Kidney epithelial cell (primary cell): ENCODE measurements around the gene CGREF1. TPM values are rescaled to one million over a fixed set of nuclear protein-coding genes. Genes with fewer than 3 reads are reported as not detected.
"Not testable (repeated sequence)": the region's sequence is repeated elsewhere in the genome, so short reads cannot be mapped to it uniquely, and the experiment has no call there.

Source experiments
- DNase-seq: peaks from one replicate; pipeline ENCODE4 v3.0.0-alpha.2; 2010; ENCODE audit warnings: low read depth
- H3K27me3 ChIP-seq: 2 replicates; pipeline ENCODE4 v1.6.0; 2011; ENCODE audit warnings: low read length; ENCODE audit not compliant: control insufficient read depth, insufficient read depth
- H3K36me3 ChIP-seq: 2 replicates; pipeline ENCODE4 v1.5.1; 2011; ENCODE audit warnings: low read length; ENCODE audit not compliant: control insufficient read depth, insufficient read depth
- H3K4me3 ChIP-seq: 2 replicates; pipeline ENCODE4 v1.5.1; 2011; ENCODE audit warnings: low read depth, mild to moderate bottlenecking, control low read depth, low read length
- CTCF ChIP-seq: IDR thresholded peaks from 2 replicates; pipeline ENCODE4 v1.5.1; 2011; ENCODE audit warnings: mild to moderate bottlenecking, moderate library complexity, low read length, control low read depth, inconsistent platforms; ENCODE audit not compliant: insufficient read depth, poor library complexity, severe bottlenecking
- total RNA-seq: library from RNA; depleted of rRNA; stranded (reverse); fragments of >200 nt; gene quantifications from 2 replicates; pipeline ENCODE4 v1.2.3, GENCODE V29; 2015

CGREF1 gene
- total RNA-seq, 1 donor from 2014 or later, result 1.8 TPM

DNA sequence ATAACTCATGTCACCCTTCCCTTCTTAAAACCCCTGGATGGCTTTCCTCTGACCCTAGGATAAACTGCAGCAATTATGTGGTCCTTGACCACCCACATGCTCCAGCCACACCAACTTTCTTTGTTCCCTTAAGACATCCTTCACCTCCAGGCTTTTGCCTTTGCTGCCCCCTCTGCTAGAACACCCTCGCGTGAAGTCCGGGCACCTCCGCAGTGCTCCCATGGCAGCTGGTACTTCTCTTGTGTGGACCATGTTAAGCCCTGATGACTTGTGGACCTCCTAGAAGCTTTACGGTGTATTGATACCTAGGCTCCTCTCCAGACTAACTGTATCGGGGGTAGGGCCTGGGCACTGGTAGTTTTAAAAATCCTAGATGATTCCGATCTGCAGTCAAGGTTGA, 3.9 kb upstream of the CGREF1 start:
- Histone ChIP-seq H3K4me3 (no peak overlapping the region), H3K27me3 (peaks cover 38% of the 10 kb centered on the region), H3K36me3 (no peaks in the 10 kb centered on the region)
- no peak for DNase-seq
- no peak for TF ChIP-seq CTCF

DNA sequence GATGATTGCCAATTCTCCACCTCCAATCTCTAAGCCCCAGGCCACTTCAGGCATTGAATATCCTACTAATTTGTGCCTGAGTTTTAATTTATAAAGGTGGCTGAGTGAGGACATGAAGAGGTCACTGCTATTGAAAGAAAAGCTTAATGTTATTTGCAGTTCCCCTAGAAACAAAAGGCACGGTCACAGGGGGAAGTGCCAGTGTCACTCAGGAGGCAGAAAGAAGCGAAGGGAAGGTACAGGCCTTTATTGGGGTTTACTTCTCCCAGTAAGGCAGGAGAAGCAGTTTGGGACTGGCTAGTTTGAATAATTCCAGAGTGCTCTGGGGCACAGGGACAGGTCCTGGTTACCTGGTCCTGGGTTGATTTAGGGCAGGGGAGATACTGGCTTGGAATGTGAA, 3.0 kb upstream of the CGREF1 start:
- no peak for DNase-seq
- H3K36me3 ChIP-seq, result no peaks in the 10 kb centered on the region
- H3K27me3 ChIP-seq, result peaks cover 39% of the 10 kb centered on the region
- H3K4me3 ChIP-seq, result no peak overlapping the region
- TF ChIP-seq CTCF, result no peak

GRCh38 chr2:27119330-27119670, 372 bp upstream of the CGREF1 start:
- peaks cover 43% of the 10 kb centered on the region for H3K27me3 ChIP-seq
- not testable (repeated sequence) for H3K4me3 ChIP-seq, H3K36me3 ChIP-seq, DNase-seq

DNA sequence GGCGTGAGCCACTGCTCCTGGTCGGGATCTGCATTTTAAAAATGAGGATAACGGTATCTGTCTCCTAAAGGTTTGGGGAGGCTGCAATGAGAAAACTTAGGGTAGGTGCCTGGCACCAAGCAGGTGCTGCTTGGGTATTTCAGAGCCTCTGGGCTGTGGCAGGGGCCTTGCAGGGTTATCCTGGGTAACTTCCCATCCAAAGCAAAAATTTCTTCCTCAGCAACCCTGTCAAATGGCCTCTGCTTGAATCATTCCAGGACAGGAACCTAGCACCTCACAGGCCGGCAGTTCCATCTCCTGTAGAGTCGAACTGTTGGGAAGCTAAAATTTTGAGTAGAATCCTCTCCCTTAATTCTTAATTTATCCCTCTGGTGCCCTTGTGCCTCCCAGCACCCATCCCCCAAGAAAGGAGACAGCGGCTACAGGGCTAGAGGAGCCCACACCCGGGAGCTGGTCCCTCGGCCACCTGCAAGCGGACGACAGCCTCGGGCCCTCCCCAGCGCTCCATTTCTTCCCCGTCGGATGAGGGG, 868 bp downstream of the CGREF1 start:
- peak overlapping the region; percentile 14 for H3K4me3 ChIP-seq
- peaks cover 35% of the 10 kb centered on the region for H3K27me3 ChIP-seq
- no peak for TF ChIP-seq CTCF
- DNase-seq, result no peak
- H3K36me3 ChIP-seq, result no peaks in the 10 kb centered on the region

DNA sequence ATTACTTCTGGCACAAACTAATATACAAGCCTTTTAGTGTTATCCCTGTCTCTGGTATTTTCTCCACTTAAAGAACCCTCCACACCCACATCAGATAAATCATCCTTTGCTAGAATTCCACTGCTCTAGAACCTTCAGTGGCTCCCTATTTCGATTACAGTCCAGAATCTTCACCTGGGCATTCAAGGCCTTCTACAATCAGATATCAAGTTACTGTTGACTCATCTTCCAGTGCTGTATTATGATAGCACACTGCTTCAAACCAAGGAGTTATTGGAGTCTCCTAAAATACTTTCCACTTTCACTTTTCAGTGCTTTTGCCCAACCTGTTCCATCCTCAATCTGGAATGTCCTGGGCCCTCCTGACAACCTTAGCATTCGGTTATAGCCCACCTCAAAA, 3.4 kb downstream of the CGREF1 start:
- H3K36me3 ChIP-seq, result no peaks in the 10 kb centered on the region
- no peak for DNase-seq
- no peak for TF ChIP-seq CTCF
- no peak overlapping the region for H3K4me3 ChIP-seq
- peaks cover 26% of the 10 kb centered on the region for H3K27me3 ChIP-seq

- H3K4me3 ChIP-seq, H3K36me3 ChIP-seq, H3K27me3 ChIP-seq, DNase-seq: not testable (repeated sequence)
Observed at GRCh38 chr2:27111392-27112078, 7.4 kb downstream of the CGREF1 start.

DNA sequence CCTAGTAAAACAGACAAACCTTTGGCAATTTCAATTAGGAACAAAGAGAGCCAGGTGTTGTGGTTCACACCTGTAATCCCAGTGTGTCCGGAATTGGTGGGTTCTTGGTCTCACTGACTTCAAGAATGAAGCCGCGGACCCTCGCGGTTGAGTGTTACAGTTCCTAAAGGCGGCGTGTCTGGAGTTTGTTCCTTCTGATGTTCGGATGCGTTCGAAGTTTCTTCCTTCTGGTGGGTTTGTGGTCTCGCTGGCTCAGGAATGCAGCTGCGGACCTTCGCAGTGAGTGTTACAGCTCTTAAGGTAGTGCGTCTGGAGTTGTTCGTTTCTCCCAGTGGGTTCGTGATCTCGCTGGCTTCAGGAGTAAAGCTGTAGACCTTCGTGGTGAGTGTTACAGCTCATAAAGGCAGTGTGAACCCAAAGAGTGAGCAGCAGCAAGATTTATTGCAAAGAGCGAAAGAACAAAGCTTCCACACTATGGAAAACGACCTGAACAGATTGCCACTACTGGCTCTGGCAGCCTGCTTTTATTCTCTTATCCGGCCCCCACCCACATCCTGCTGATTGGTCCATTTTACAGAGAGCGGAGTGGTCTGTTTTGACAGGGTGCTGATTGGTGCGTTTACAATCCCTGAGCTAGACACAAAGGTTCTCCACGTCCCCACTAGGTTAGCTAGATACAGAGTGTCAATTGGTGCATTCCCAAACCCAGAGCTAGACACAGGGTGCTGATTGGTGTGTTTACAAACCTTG, 8.2 kb downstream of the CGREF1 start:
- not testable (repeated sequence) for DNase-seq, H3K4me3 ChIP-seq, H3K27me3 ChIP-seq, H3K36me3 ChIP-seq
